Choroid plexus epithelial cell (primary cell): Measurements from ENCODE around the gene SYNJ1.
"Not testable (repeated sequence)": the region's sequence is repeated elsewhere in the genome, so short reads cannot be mapped to it uniquely, and the experiment has no call there.

Experiments
- DNase-seq: peaks from one replicate; pipeline ENCODE4 v3.0.0-alpha.2; 2010; ENCODE audit warnings: low read depth
- H3K4me3 ChIP-seq: 2 replicates; pipeline ENCODE4 v1.5.1; 2011; ENCODE audit warnings: low read depth, mild to moderate bottlenecking, control low read depth, low read length, moderate library complexity
- TF ChIP-seq, protein P1 (sequence below): conservative IDR thresholded peaks from 2 replicates; pipeline ENCODE4 v1.5.1; 2011; ENCODE audit warnings: low read depth, mild to moderate bottlenecking, control low read depth, inconsistent platforms, low read length, moderate library complexity

Gene SYNJ1

DNA sequence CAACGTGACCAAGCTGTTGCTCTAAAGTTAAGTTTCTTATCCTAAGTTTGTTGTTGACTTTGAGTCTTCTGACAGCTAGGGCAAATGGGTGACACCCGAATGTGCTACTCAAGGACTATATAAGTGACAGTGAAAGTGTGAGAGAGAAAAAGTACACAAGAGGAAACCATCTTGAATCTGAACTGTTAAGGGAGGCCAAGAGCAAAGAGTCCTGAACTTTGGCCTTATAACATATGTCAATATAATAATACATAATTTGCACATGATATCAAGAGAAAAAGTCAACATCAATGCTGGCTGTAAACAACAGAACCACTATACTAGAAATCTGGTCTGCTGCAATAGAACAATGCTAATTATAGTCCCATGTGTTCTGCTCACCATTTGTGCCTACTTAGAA is 29.5 kb downstream of the SYNJ1 start:
- no peak for DNase-seq
- TF ChIP-seq, protein P1, sequence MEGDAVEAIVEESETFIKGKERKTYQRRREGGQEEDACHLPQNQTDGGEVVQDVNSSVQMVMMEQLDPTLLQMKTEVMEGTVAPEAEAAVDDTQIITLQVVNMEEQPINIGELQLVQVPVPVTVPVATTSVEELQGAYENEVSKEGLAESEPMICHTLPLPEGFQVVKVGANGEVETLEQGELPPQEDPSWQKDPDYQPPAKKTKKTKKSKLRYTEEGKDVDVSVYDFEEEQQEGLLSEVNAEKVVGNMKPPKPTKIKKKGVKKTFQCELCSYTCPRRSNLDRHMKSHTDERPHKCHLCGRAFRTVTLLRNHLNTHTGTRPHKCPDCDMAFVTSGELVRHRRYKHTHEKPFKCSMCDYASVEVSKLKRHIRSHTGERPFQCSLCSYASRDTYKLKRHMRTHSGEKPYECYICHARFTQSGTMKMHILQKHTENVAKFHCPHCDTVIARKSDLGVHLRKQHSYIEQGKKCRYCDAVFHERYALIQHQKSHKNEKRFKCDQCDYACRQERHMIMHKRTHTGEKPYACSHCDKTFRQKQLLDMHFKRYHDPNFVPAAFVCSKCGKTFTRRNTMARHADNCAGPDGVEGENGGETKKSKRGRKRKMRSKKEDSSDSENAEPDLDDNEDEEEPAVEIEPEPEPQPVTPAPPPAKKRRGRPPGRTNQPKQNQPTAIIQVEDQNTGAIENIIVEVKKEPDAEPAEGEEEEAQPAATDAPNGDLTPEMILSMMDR: no peak

DNA sequence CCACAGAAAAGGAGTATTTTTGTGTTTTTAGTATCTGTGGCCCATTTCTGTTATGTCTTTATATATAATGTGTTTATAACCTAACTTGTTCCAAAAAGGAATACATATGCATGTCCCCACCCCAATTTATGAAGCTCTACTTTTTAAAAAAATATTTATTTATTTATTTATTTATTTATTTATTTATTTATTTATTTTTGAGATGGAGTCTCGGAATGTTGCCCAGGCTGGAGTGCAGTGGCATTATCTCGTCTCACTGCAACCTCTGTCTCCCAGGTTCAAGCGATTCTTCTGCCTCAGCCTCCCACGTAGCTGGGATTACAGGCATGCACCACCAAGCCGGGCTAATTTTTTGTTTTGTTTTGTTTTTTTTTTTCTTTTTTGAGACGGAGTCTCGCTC is 32.3 kb downstream of the SYNJ1 start:
- DNase-seq, H3K4me3 ChIP-seq: not testable (repeated sequence)

More for the DNA sequence above, 29.5 kb downstream of the SYNJ1 start:
- H3K4me3 ChIP-seq: no peak overlapping the region

DNA sequence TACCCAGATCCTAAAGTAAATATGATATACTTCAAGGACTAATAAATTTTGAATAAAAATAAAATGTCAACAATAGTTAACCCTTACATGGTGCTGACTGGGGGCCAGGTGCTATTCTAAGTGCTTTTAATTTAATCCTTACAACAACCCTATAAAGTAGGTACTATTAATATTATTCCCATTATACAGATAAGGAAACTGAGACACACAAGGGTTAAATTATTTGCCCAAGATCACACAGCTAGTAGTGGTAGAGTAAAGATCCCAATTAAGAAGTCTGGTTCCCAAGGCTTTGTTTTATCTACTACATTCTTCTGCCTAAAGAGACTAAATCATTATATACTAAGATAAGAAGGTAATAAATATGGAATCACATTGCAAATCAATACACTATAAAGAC is 34.2 kb downstream of the SYNJ1 start:
- TF ChIP-seq, protein P1: no peak

DNA sequence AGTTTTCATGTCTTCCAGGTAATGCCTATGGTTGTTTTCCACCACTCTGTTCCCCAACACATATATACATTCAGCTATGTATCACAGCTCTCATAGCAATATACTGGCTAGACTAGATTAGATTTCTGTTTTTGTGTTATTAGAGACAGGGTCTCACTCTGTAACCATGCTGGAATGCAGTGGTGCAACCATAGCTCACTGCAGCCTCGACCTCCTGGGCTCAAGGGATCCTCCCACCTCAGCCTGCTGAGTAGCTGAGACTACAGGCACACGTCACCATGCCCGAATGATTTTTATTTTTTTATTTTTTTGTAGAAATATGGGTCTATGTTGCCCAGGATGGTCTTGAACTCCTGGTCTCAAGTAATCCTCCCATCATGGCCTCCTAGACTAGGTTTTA is 37.7 kb downstream of the SYNJ1 start:
- TF ChIP-seq, protein P1: no peak
- no peak overlapping the region for H3K4me3 ChIP-seq
- DNase-seq: peak; percentile 43

More for the DNA sequence above, 34.2 kb downstream of the SYNJ1 start:
- DNase-seq: no peak
- H3K4me3 ChIP-seq: no peak overlapping the region

DNA sequence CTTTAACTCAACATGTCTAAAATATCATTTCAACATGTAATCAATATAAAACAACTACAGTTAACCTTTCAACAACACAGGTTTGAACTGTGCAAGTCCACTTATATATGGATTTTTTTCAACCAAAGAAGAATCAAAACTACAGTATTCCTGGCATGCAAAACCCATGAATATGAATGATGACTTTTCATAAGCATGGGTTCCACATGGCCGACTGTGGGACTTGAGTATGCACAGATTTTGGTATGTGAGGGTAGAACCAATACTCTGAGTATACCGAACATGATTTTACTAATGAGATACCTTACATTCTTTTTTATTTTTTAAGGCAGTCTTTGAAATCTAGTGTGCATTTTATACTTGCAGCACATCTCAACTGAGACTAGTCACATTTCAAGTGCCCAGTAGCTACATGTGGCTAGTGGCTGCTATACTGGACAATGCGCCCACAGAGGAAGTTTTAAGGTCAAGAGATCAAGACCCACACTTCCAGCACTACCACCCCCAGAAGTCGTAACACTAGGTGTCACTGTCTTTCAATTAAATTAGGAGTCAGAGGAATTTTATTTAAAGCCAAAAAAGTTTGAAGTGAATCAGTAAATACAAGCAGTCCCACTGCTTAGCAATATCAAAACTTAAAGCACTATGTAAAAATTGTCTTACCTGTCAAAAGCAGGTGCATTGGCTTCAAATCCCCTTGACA is 40.0 kb downstream of the SYNJ1 start:
- TF ChIP-seq, protein P1: peak; percentile 6
- no peak for DNase-seq
- no peak overlapping the region for H3K4me3 ChIP-seq

DNA sequence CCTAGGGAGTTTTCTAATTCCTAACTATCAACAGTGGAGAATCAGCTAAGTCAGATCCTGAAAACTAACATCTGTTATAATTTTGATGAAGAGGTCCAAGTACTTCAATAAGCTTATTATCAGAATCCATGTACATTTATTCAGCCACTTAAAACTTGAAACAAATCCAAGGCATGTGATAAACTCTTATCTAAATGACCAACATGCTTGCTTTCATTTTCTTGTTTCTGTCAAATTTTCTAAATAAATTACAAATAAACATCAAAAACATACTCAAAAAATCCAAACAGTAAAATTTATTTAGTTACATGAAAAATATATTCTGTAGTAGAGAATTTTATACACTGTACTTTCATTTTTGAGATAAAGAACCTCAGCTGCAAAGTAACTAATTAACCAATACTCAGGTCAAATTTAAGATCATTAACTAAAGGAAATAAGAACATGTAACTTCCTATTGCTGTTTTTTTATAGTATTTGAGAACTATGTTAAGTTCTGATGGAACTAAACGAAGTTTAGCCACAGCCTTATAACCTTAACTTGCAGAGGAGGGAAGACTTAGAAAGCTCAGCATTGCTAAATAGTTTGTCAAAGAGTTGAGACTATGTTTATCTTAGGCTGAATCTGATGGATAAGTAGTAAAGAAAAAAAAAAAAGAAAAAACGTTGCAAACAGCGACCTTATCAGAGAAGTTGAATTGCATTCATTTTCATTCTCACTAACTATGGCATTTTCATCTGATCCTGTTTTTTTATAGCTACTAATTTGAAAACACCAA is 44.9 kb downstream of the SYNJ1 start:
- DNase-seq: no peak
- TF ChIP-seq, protein P1: no peak
- H3K4me3 ChIP-seq: no peak overlapping the region

DNA sequence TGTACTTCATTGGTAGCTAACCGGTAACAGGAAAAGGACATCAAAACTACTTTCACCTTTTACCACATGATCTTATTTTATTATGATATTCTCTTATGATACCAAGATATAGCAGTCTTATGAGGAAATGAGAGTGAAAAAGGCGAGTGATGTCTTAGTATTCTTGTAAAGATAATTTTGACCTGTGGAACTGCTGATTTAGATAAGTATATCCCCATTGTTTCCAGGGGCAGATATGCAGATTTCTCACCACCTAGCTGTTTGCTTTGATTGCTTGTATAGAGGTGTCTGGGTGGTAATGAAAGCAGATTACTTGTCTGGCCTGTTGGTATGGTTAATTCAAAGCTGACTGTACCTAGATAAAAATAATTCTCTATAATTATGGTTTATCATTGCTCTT is 53.1 kb downstream of the SYNJ1 start:
- TF ChIP-seq, protein P1: no peak
- H3K4me3 ChIP-seq: no peak overlapping the region
- no peak for DNase-seq
